ENCODE data around the gene DCUN1D3.

DCUN1D3 gene

GRCh38 chr16:20860361-20860760 lies 39.8 kb downstream of the DCUN1D3 start:
- TF ChIP-seq POLR2A (IDR thresholded peaks at IDR 0.05; ENCODE audit: extremely low read depth, insufficient read length) (no peak), MYC (IDR thresholded peaks at IDR 0.05; ENCODE audit: low read depth, low read length) (no peak), MAX (IDR thresholded peaks at IDR 0.05; ENCODE audit: low read depth, low read length) (no peak), CTCF (IDR thresholded peaks at IDR 0.05; ENCODE audit: low read depth, low read length) (no peak)
- DNase-seq (ENCODE audit: low read depth) = no peak
- H3K4me3 ChIP-seq (ENCODE audit: low read depth, low read length) = no peak overlapping the region

GRCh38 chr16:20859699-20860098 lies 40.5 kb downstream of the DCUN1D3 start:
- no peak overlapping the region for H3K4me3 ChIP-seq (ENCODE audit: low read depth, low read length)
- DNase-seq (ENCODE audit: low read depth) = no peak
- no peak for TF ChIP-seq MYC (IDR thresholded peaks at IDR 0.05; ENCODE audit: low read depth, low read length)
- TF ChIP-seq CTCF (IDR thresholded peaks at IDR 0.05; ENCODE audit: low read depth, low read length) = no peak
- no peak for TF ChIP-seq MAX (IDR thresholded peaks at IDR 0.05; ENCODE audit: low read depth, low read length)
- TF ChIP-seq POLR2A (IDR thresholded peaks at IDR 0.05; ENCODE audit: extremely low read depth, insufficient read length) = no peak

GRCh38 chr16:20859229-20859628 lies 40.9 kb downstream of the DCUN1D3 start:
- TF ChIP-seq MAX (IDR thresholded peaks at IDR 0.05; ENCODE audit: low read depth, low read length) = no peak
- TF ChIP-seq MYC (IDR thresholded peaks at IDR 0.05; ENCODE audit: low read depth, low read length) = no peak
- TF ChIP-seq CTCF (IDR thresholded peaks at IDR 0.05; ENCODE audit: low read depth, low read length) = no peak
- TF ChIP-seq POLR2A (IDR thresholded peaks at IDR 0.05; ENCODE audit: extremely low read depth, insufficient read length) = no peak
- H3K4me3 ChIP-seq (ENCODE audit: low read depth, low read length) = no peak overlapping the region
- DNase-seq (ENCODE audit: low read depth) = no peak

GRCh38 chr16:20857281-20857680 lies 42.9 kb downstream of the DCUN1D3 start:
- TF ChIP-seq MYC (IDR thresholded peaks at IDR 0.05; ENCODE audit: low read depth, low read length) (no peak), CTCF (IDR thresholded peaks at IDR 0.05; ENCODE audit: low read depth, low read length) (no peak), MAX (IDR thresholded peaks at IDR 0.05; ENCODE audit: low read depth, low read length) (no peak), POLR2A (IDR thresholded peaks at IDR 0.05; ENCODE audit: extremely low read depth, insufficient read length) (no peak)
- no peak for DNase-seq (ENCODE audit: low read depth)
- no peak overlapping the region for H3K4me3 ChIP-seq (ENCODE audit: low read depth, low read length)

- TF ChIP-seq CTCF (IDR thresholded peaks at IDR 0.05; ENCODE audit: low read depth, low read length) (no peak), POLR2A (IDR thresholded peaks at IDR 0.05; ENCODE audit: extremely low read depth, insufficient read length) (no peak), MYC (IDR thresholded peaks at IDR 0.05; ENCODE audit: low read depth, low read length) (no peak), MAX (IDR thresholded peaks at IDR 0.05; ENCODE audit: low read depth, low read length) (no peak)
- no peak overlapping the region for H3K4me3 ChIP-seq (ENCODE audit: low read depth, low read length)
- DNase-seq (ENCODE audit: low read depth) = no peak
Measured at GRCh38 chr16:20854963-20855362, 45.2 kb downstream of the DCUN1D3 start.
